Measurements from ENCODE around the gene ZNF302. TPM values are rescaled to one million over a fixed set of nuclear protein-coding genes. Genes with fewer than 3 reads are reported as not detected.

ZNF302 gene
- total RNA-seq, 4 donors from 2014 or later = 27.0 to 47.3 (median 36.4) TPM

- Histone ChIP-seq H3K4me3 (peak within 1 kb of the TSS; percentile 80 to 93 (median 88)), H3K27ac (peak within 1 kb of the TSS; percentile 87 to 99 (median 98)), H3K9me3 (peaks cover 0 to 29% (median 5%) of the 10 kb centered on the region in 4 donors), H3K27me3 (no peaks in the 10 kb centered on the region), H3K36me3 (peaks cover 0 to 38% (median 2%) of the 10 kb centered on the region in 3 donors), H3K4me1 (peaks cover 0 to 29% (median 19%) of the 10 kb centered on the region in 4 donors)
- TF ChIP-seq CTCF (IDR thresholded peaks at IDR 0.05) (peak in 2 of 5 experiments; percentile 12 to 23), EP300 (IDR thresholded peaks at IDR 0.05) (peak; percentile 49 to 87), POLR2A (IDR thresholded peaks at IDR 0.05) (peak in 1 of 2 donors; percentile 38)
- peak; percentile 67 to 87 for DNase-seq (ENCODE audit: low spot score in 2 of 2)
- 0 to 1% methylated on average over 42 to 65 of the region's 67 CpGs for WGBS, 2 donors
Observed at GRCh38 chr19:34733746-34734536, 56.5 kb downstream of the ZNF302 start, which contains the start of gene ZNF181. TSS of gene ZNF181 (plus strand) at chr19:34734243. CDS start at chr19:34735038, 795 bp downstream.

DNA sequence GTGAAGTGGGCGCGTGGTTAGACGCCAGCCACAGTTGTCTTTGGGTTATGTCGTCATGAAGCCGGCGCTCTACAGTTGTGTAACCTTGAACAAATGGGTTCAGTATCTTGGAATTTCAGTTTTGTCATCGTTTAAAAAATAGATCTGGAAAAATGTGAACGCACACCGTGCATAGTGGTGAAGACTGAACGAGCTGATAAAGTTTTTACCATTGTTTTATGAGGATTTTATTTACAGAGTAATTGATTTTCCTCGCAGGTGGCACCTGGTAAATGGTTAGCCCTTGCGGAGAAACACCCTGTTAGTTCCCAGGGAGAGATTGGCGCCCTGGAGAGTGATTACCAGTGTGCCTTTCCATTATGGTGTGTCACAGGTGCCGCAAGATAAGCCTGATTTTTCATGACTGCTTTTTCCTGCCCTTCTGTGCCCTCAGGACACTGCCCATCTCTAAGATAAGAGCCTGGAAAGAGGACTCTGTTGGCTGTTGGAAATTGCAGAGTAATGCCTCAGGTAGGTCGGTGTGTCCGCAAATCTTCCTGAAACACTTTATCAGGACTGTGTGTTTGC, 57.1 kb downstream of the ZNF302 start:
- no peak for TF ChIP-seq CTCF (IDR thresholded peaks at IDR 0.05)
- TF ChIP-seq EP300 (IDR thresholded peaks at IDR 0.05) = no peak
- no peak for TF ChIP-seq POLR2A (IDR thresholded peaks at IDR 0.05)
- 14 to 16% methylated on average over 16 of the region's 16 CpGs for WGBS, 2 donors
- Histone ChIP-seq H3K9me3 (peaks cover 0 to 36% (median 8%) of the 10 kb centered on the region in 4 donors), H3K4me1 (peaks cover 0 to 29% (median 19%) of the 10 kb centered on the region in 4 donors), H3K4me3 (peak overlapping the region; percentile 80 to 93 (median 88)), H3K27ac (peak overlapping the region; percentile 87 to 99 (median 98)), H3K27me3 (no peaks in the 10 kb centered on the region), H3K36me3 (peaks cover 4 to 45% (median 9%) of the 10 kb centered on the region in 3 donors)
- DNase-seq (ENCODE audit: low spot score in 2 of 2) = peak in 1 of 2 donors; percentile 61

Small RNA genes lying within 50 kb of the gene (small RNA-seq; reads per million reads assigned to genes)
- not detected for gene RF00611

Other genes with a start within 250 kb of the ZNF302 start
- 100 to 1,000 TPM in 1 of 4 donors, 10 to 100 TPM in 3; 85.1 to 124 (median 89.6) TPM for gene UBA2, start 249.3 kb upstream of the ZNF302 start, total RNA-seq
- 10 to 100 TPM; 18.4 to 55.5 (median 30.4) TPM for gene WTIP, start 195.9 kb upstream of the ZNF302 start, total RNA-seq
- gene SCGB2B2, start 519 bp upstream of the ZNF302 start, total RNA-seq = 1 to 10 TPM in 2 of 4 donors, under 1 TPM in 2; 0.21 to 1.4 (median 0.71) TPM
- gene ZNF181, start 56.6 kb downstream of the ZNF302 start, total RNA-seq = 10 to 100 TPM; 16.8 to 47.2 (median 27.0) TPM
- 10 to 100 TPM; 10.2 to 13.3 (median 11.1) TPM for gene ZNF599, start 95.5 kb downstream of the ZNF302 start, total RNA-seq
- 1 to 10 TPM; 1.2 to 4.3 (median 3.1) TPM for gene ZNF30, start 249.2 kb downstream of the ZNF302 start, total RNA-seq

Data from tibial nerve (tissue), 4 donors.